H1 (cell line): ENCODE measurements around the gene STK26. TPM values are rescaled to one million over a fixed set of nuclear protein-coding genes. Genes with fewer than 3 reads are reported as not detected.

Experiments used
- CTCF ChIA-PET: fragments of 300-600 bp; sonication (Branson Sonifier 250); formaldehyde crosslinking; loops from one replicate; lab custom pipeline; 2021; ENCODE audit not compliant: partially characterized antibody; lab: Charles Lee
- POLR2A ChIA-PET: fragments of 300-600 bp; sonication (Branson Sonifier 250); formaldehyde crosslinking; loops from one replicate; lab custom pipeline; 2021; ENCODE audit warnings: inconsistent platforms; ENCODE audit not compliant: partially characterized antibody; lab: Charles Lee
- DNase-seq, 2 experiments: peaks; one replicate each; pipeline versions ENCODE4 v3.0.0 to v3.0.0-alpha.2; 2010 to 2022; ENCODE audit warnings: low spot score in 2 of 2, low read depth in 1 of 2, mixed read lengths in 1 of 2
- FAIRE-seq: peaks from 2 replicates; lab custom pipeline; 2011; peaks lifted over from hg19 to GRCh38; lab: Jason Lieb, UNC
- H2AFZ ChIP-seq: 2 replicates; pipeline ENCODE4 v1.8.1; 2012; ENCODE audit warnings: low read length, inconsistent platforms
- H2AK5ac ChIP-seq: 2 replicates; pipeline ENCODE4 v1.6.1; 2013; ENCODE audit warnings: low read depth, low read length
- H2BK120ac ChIP-seq: replicated peaks from 2 replicates; pipeline ENCODE3; 2013; ENCODE audit warnings: low read depth, low read length, inconsistent platforms
- H2BK12ac ChIP-seq: 2 replicates; pipeline ENCODE4 v1.6.1; 2013; ENCODE audit warnings: low read depth, low read length
- H2BK15ac ChIP-seq: 2 replicates; pipeline ENCODE4 v1.6.1; 2013; ENCODE audit warnings: low read length
- H2BK20ac ChIP-seq: 2 replicates; pipeline ENCODE4 v1.6.1; 2013; ENCODE audit warnings: low read length
- H2BK5ac ChIP-seq: 2 replicates; pipeline ENCODE4 v1.6.1; 2013; ENCODE audit warnings: low read depth, low read length
- H3K14ac ChIP-seq: 2 replicates; pipeline ENCODE4 v1.6.1; 2013; ENCODE audit warnings: inconsistent platforms; ENCODE audit not compliant: insufficient read length
- H3K18ac ChIP-seq: 2 replicates; pipeline ENCODE4 v1.6.1; 2013; ENCODE audit warnings: low read length; ENCODE audit errors: extremely low read depth
- H3K23ac ChIP-seq: 2 replicates; pipeline ENCODE4 v1.6.1; 2013; ENCODE audit warnings: inconsistent platforms; ENCODE audit not compliant: insufficient read length
- H3K23me2 ChIP-seq: 2 replicates; pipeline ENCODE4 v1.6.1; 2013; ENCODE audit warnings: low read depth, low read length
- H3K27ac ChIP-seq: 2 replicates; pipeline ENCODE4 v1.6.1; 2011; ENCODE audit warnings: low read depth, low read length, inconsistent platforms
- H3K27me3 ChIP-seq, 4 experiments: replicated peaks in 1 of 4; 1 replicate in 1 of 4; 2 replicates in 3 of 4; pipeline versions ENCODE4 v1.6.1 to v1.8.1; 2011 to 2013; ENCODE audit warnings: low read length in 3 of 4, mild to moderate bottlenecking in 3 of 4, inconsistent platforms in 2 of 4, mixed read lengths in 2 of 4, moderate library complexity in 1 of 4; ENCODE audit not compliant: control insufficient read depth in 3 of 4, insufficient read depth in 3 of 4; ENCODE audit errors: extremely low read depth in 1 of 4
- H3K36me3 ChIP-seq, 4 experiments: 2 replicates each; pipeline versions ENCODE4 v1.6.1 to v1.8.1; 2011 to 2013; ENCODE audit warnings: mild to moderate bottlenecking in 4 of 4, low read length in 3 of 4, moderate library complexity in 2 of 4, control low read depth in 1 of 4, inconsistent platforms in 1 of 4; ENCODE audit not compliant: insufficient read depth in 4 of 4, control insufficient read depth in 2 of 4
- H3K4ac ChIP-seq: replicated peaks from 2 replicates; pipeline ENCODE3; 2013; ENCODE audit warnings: low read length, low read depth, mixed read lengths, inconsistent platforms; ENCODE audit not compliant: insufficient read length
- H3K4me1 ChIP-seq, 4 experiments: replicated peaks in 1 of 4; 1 replicate in 1 of 4; 2 replicates in 3 of 4; pipeline versions ENCODE4 v1.6.1 to v1.8.1; 2011 to 2013; ENCODE audit warnings: low read length in 3 of 4, inconsistent platforms in 2 of 4, mixed read lengths in 1 of 4; ENCODE audit not compliant: insufficient read depth in 4 of 4, control insufficient read depth in 3 of 4
- H3K4me2 ChIP-seq, 2 experiments: 2 replicates each; pipeline versions ENCODE4 v1.6.1 to v1.8.1; 2011 to 2013; ENCODE audit warnings: low read depth in 2 of 2, low read length in 2 of 2, control low read depth in 1 of 2, inconsistent platforms in 1 of 2, mild to moderate bottlenecking in 1 of 2; ENCODE audit not compliant: insufficient read depth in 1 of 2
- H3K4me3 ChIP-seq, 4 experiments: fragments of 200-600, 300-600 bp in 1 of 4; sonication (generic), shearing (Covaris generic), sonication (Bioruptor Twin) in 1 of 4; 2 replicates each; pipeline versions ENCODE4 v1.5.1 to v1.8.1; 2011 to 2016; ENCODE audit warnings: low read length in 4 of 4, low read depth in 3 of 4, control low read depth in 2 of 4, inconsistent platforms in 2 of 4, mild to moderate bottlenecking in 2 of 4, mixed read lengths in 1 of 4, moderate library complexity in 1 of 4; ENCODE audit not compliant: insufficient read depth in 2 of 4; ENCODE audit errors: extremely low read depth in 1 of 4
- H3K56ac ChIP-seq: replicated peaks from 2 replicates; pipeline ENCODE3; 2013; ENCODE audit warnings: low read depth, mild to moderate bottlenecking, mixed read lengths, low read length, inconsistent platforms; ENCODE audit not compliant: insufficient read length
- H3K79me1 ChIP-seq: 2 replicates; pipeline ENCODE4 v1.6.1; 2013; ENCODE audit warnings: low read depth, low read length, control low read depth
- H3K79me2 ChIP-seq, 2 experiments: 2 replicates each; pipeline versions ENCODE4 v1.6.1 to v1.8.1; 2012 to 2013; ENCODE audit warnings: low read length in 2 of 2, mild to moderate bottlenecking in 2 of 2, inconsistent platforms in 1 of 2; ENCODE audit not compliant: insufficient read depth in 2 of 2, control insufficient read depth in 1 of 2
- H3K9ac ChIP-seq, 4 experiments: replicated peaks in 1 of 4; 1 replicate in 1 of 4; 2 replicates in 3 of 4; pipeline versions ENCODE4 v1.6.1 to v1.8.1; 2011 to 2013; ENCODE audit warnings: low read depth in 3 of 4, low read length in 3 of 4, control low read depth in 2 of 4, mild to moderate bottlenecking in 2 of 4, moderate library complexity in 2 of 4, inconsistent platforms in 1 of 4; ENCODE audit errors: extremely low read depth in 1 of 4
- H3K9me3 ChIP-seq, 2 experiments: 2 replicates each; pipeline versions ENCODE4 v1.6.1 to v1.8.1; 2012 to 2013; ENCODE audit warnings: mild to moderate bottlenecking in 2 of 2, moderate library complexity in 2 of 2, control low read depth in 1 of 2, inconsistent platforms in 1 of 2, low read depth in 1 of 2, low read length in 1 of 2, mixed read lengths in 1 of 2; ENCODE audit not compliant: insufficient read depth in 2 of 2
- H4K20me1 ChIP-seq, 2 experiments: replicated peaks in 1 of 2; 2 replicates each; pipeline versions ENCODE3 to v1.8.1; 2011 to 2013; ENCODE audit warnings: inconsistent platforms in 2 of 2, low read length in 2 of 2, mild to moderate bottlenecking in 1 of 2; ENCODE audit not compliant: insufficient read depth in 2 of 2, control insufficient read depth in 1 of 2
- H4K5ac ChIP-seq: 2 replicates; pipeline ENCODE4 v1.6.1; 2013; ENCODE audit warnings: low read length, low read depth, mixed read lengths, inconsistent platforms; ENCODE audit not compliant: insufficient read length
- H4K8ac ChIP-seq: 2 replicates; pipeline ENCODE4 v1.8.0; 2013; ENCODE audit warnings: mild to moderate bottlenecking, moderate library complexity, low read length, inconsistent platforms; ENCODE audit not compliant: insufficient read depth; ENCODE audit errors: extremely low read depth
- H4K91ac ChIP-seq: replicated peaks from 2 replicates; pipeline ENCODE3; 2013; ENCODE audit warnings: low read length, mixed read lengths, inconsistent platforms; ENCODE audit not compliant: insufficient read length
- CREB1 ChIP-seq: IDR thresholded peaks from 2 replicates; pipeline ENCODE4 v1.6.1; 2012; ENCODE audit warnings: inconsistent platforms
- CTCF ChIP-seq, 3 experiments: IDR thresholded peaks; 1 replicate in 2 of 3; 2 replicates in 1 of 3; pipeline versions ENCODE4 v1.5.1 to v1.6.1; 2011; ENCODE audit warnings: low read length in 3 of 3, mild to moderate bottlenecking in 3 of 3, inconsistent platforms in 2 of 3, low read depth in 1 of 3, moderate library complexity in 1 of 3; ENCODE audit not compliant: insufficient read depth in 1 of 3; ENCODE audit errors: control extremely low read depth in 1 of 3
- HDAC6 ChIP-seq: IDR thresholded peaks from one replicate; pipeline ENCODE4 v1.7.1; 2012; ENCODE audit warnings: low read depth, mild to moderate bottlenecking, inconsistent platforms, low read length, moderate library complexity
- JUN ChIP-seq: IDR thresholded peaks from 2 replicates; pipeline ENCODE4 v1.6.1; 2011; ENCODE audit warnings: low read depth, mild to moderate bottlenecking, improper control_type of control experiment, low read length
- KDM1A ChIP-seq: fragments of 200-600, 300-600 bp; sonication (generic); IDR thresholded peaks from 2 replicates; pipeline ENCODE4 v1.7.1; 2016; ENCODE audit warnings: mild to moderate bottlenecking, low read length, borderline replicate concordance
- KDM4A ChIP-seq: IDR thresholded peaks from one replicate; pipeline ENCODE4 v1.7.1; 2012; ENCODE audit warnings: low read depth, mild to moderate bottlenecking, moderate library complexity, low read length, inconsistent platforms; ENCODE audit not compliant: severe bottlenecking
- RBBP5 ChIP-seq: IDR thresholded peaks from 2 replicates; pipeline ENCODE4 v1.7.1; 2012; ENCODE audit warnings: low read depth, mild to moderate bottlenecking, inconsistent platforms, low read length, moderate library complexity, borderline replicate concordance
- RFX5 ChIP-seq: IDR thresholded peaks from 2 replicates; pipeline ENCODE4 v1.6.1; 2011; ENCODE audit warnings: low read depth, low read length, improper control_type of control experiment, borderline replicate concordance
- SAP30 ChIP-seq: fragments of 300-600 bp; sonication (generic); IDR thresholded peaks from 2 replicates; pipeline ENCODE4 v1.7.1; 2012; ENCODE audit warnings: low read length, moderate library complexity, mild to moderate bottlenecking, inconsistent platforms; ENCODE audit not compliant: insufficient read depth, insufficient replicate concordance
- SIN3A ChIP-seq, 2 experiments: IDR thresholded peaks in 1 of 2; conservative IDR thresholded peaks in 1 of 2; 2 replicates each; pipeline ENCODE4 v1.6.1; 2011 to 2012; ENCODE audit warnings: low read length in 2 of 2, improper control_type of control experiment in 1 of 2, low read depth in 1 of 2, mild to moderate bottlenecking in 1 of 2
- YY1 ChIP-seq: IDR thresholded peaks from 2 replicates; pipeline ENCODE4 v1.6.1; 2011; ENCODE audit warnings: low read depth, mild to moderate bottlenecking, low read length
- WGBS, 2 experiments: shearing (Covaris generic) in 1 of 2; methylation state at CpG; one replicate each; pipeline versions ENCODE4 v1.1.6 to v1.1.7; 2013 to 2015; ENCODE audit warnings: low lambda C conversion rate in 2 of 2, mixed read lengths in 2 of 2, inconsistent platforms in 1 of 2, low coverage in 1 of 2, missing lambda C conversion rate in 1 of 2; ENCODE audit not compliant: insufficient replicate concordance in 2 of 2, insufficient coverage in 1 of 2, insufficient read length in 1 of 2; ENCODE audit errors: extremely low coverage in 1 of 2, missing lambda C conversion rate in 1 of 2; 5-methylcytosine and 5-hydroxymethylcytosine counted together
- polyA plus RNA-seq, 7 experiments: library from polyadenylated mRNA; depleted of rRNA in 3 of 7; stranded (reverse) in 5 of 7; unstranded in 2 of 7; fragments of >200 nt in 5 of 7; fragments of 200-250 nt in 2 of 7; gene quantifications; 1 replicate in 5 of 7; 2 replicates in 1 of 7; 4 replicates in 1 of 7; pipeline versions ENCODE4 v1.2.1 to v1.2.3, GENCODE V29; 2011 to 2013; ENCODE audit warnings: missing spikeins in 2 of 7, mixed read lengths in 2 of 7
- total RNA-seq: library from RNA; stranded (reverse); fragmentation: NEBNext Ultra II Directional; extraction: Animal tissue kit (Norgen Biotek cat#: 25700); gene quantifications from 2 replicates; pipeline ENCODE4 v1.2.1, GENCODE V29; 2021

STK26 gene
- total and polyA plus RNA-seq, 2 of the 8 experiments (the other 6 are each of a cell fraction or from before 2014, with no cell fraction given): 24.2 to 98.2 TPM

GRCh38 chrX:132037479-132037993, 14.4 kb downstream of the STK26 start:
- Histone ChIP-seq H3K56ac (no peak overlapping the region), H3K27me3 (no peaks in the 10 kb centered on the region), H3K4me3 (no peak overlapping the region), H4K5ac (no peak overlapping the region), H2BK5ac (no peak overlapping the region), H2AFZ (no peak overlapping the region), H3K23me2 (no peaks in the 10 kb centered on the region), H3K79me1 (no peaks in the 10 kb centered on the region; the same call in 1 of the 2 replicates), H2BK120ac (no peak overlapping the region), H3K36me3 (no peaks in the 10 kb centered on the region), H3K4me2 (no peak overlapping the region), H2AK5ac (no peak overlapping the region), H3K27ac (no peak overlapping the region), H3K4me1 (peaks cover 0 to 9% (median 1%) of the 10 kb centered on the region in 4 experiments; a peak in 2 of 7 replicates), H3K79me2 (peaks cover 0 to 94% of the 10 kb centered on the region in 2 experiments; a peak in 2 of 4 replicates), H2BK12ac (no peak overlapping the region), H3K14ac (no peak overlapping the region), H3K4ac (no peak overlapping the region), H4K8ac (no peak overlapping the region), H3K9me3 (no peaks in the 10 kb centered on the region), H3K9ac (no peak overlapping the region), H2BK15ac (no peak overlapping the region), H2BK20ac (no peak overlapping the region), H4K20me1 (no peaks in the 10 kb centered on the region), H4K91ac (no peak overlapping the region), H3K23ac (no peak overlapping the region), H3K18ac (no peak overlapping the region)
- ChIA-PET CTCF (no interaction called here), POLR2A (interaction anchor here (1.1 kb wide), 1 partner anchor 13 kb away, joined by 3 read pairs; no protein-coding TSS in a partner anchor)
- WGBS, 2 experiments: 57% methylated on average over 4 of the region's 5 CpGs; no CpG with 5 or more reads in 1 of the 2 experiments
- FAIRE-seq (no peak), DNase-seq (no peak)
- no peak for TF ChIP-seq SAP30
- TF ChIP-seq RFX5: no peak
- no peak for TF ChIP-seq RBBP5
- TF ChIP-seq YY1: no peak
- no peak for TF ChIP-seq SIN3A (conservative IDR thresholded peaks at IDR 0.05 in 1 of 2, IDR thresholded peaks at IDR 0.05 in 1 of 2; ENCODE audit: low read depth in 1 of 2, low read length in 2 of 2)
- no peak for TF ChIP-seq KDM1A
- no peak for TF ChIP-seq JUN
- no peak for TF ChIP-seq CREB1
- TF ChIP-seq CTCF (IDR thresholded peaks at IDR 0.05; ENCODE audit: control extremely low read depth in 1 of 3, insufficient read depth in 1 of 3, low read depth in 1 of 3, low read length in 3 of 3): no peak
- TF ChIP-seq HDAC6: no peak
- no peak for TF ChIP-seq KDM4A
